Loucy (cell line): ENCODE results near the gene NADK.

ENCODE experiments used
- EZH2phosphoT487 ChIP-seq: fragments of 200-600 bp; IDR thresholded peaks from 2 replicates; pipeline ENCODE4 v1.6.1; 2018; ENCODE audit warnings: antibody characterized with exemption, mild to moderate bottlenecking, moderate library complexity, borderline replicate concordance
- TF ChIP-seq, protein P1 (sequence below): fragments of 200-600 bp; sonication (generic); conservative IDR thresholded peaks from 2 replicates; pipeline ENCODE4 v1.5.1; 2014; ENCODE audit warnings: mild to moderate bottlenecking, antibody characterized with exemption, low read length

DNA sequence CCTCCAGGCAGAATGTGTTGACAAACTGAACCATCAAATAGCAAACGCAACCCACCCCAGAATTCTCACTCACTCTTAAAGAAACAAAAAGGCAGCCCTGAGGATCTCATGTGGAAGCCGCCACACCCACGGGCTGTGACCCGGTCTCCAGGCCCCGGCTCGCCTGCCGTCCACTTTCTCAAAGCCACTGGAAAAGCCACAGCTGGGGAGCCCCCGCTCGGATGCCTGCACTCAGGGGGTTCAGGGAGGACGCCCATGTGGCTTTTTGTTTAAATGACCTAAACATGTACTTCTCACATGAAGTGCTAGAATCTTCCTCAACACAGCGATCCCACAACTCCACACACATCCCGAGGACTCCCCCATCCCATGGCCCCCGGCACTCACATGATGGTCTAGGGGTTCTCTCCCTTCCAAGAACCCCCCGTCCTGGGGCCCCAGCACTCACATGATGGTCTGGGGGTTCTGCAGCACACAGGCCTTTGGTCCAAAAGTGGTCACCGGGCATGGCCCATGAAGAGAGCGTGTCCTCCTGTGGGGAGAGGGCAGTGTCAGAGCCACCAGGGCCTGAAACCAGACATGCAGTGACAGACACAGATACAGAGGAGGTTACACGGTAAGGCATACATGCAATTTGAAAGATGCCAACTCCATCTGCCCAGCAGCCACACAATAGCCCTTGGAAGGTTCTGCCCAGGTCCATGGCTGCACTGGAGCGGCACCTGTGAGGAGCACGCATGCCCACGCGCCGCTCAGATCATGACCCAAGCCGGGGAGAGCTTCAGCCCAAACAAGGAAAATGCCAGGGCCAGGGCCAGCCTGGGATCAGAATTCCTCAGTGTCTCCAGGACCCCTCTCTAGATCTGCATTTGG lies 16.5 kb downstream of the NADK start:
- TF ChIP-seq, protein P1, sequence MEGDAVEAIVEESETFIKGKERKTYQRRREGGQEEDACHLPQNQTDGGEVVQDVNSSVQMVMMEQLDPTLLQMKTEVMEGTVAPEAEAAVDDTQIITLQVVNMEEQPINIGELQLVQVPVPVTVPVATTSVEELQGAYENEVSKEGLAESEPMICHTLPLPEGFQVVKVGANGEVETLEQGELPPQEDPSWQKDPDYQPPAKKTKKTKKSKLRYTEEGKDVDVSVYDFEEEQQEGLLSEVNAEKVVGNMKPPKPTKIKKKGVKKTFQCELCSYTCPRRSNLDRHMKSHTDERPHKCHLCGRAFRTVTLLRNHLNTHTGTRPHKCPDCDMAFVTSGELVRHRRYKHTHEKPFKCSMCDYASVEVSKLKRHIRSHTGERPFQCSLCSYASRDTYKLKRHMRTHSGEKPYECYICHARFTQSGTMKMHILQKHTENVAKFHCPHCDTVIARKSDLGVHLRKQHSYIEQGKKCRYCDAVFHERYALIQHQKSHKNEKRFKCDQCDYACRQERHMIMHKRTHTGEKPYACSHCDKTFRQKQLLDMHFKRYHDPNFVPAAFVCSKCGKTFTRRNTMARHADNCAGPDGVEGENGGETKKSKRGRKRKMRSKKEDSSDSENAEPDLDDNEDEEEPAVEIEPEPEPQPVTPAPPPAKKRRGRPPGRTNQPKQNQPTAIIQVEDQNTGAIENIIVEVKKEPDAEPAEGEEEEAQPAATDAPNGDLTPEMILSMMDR = no peak
- TF ChIP-seq EZH2phosphoT487 = no peak
